ENCODE measurements around the gene PRF1.

GRCh38 chr10:70599791-70600190 is 2.8 kb downstream of the PRF1 start:
- no peak for TF ChIP-seq CREB1 (CRISPR knock-in tag; IDR thresholded peaks at IDR 0.05; ENCODE audit: low read depth)
- TF ChIP-seq, protein P1, sequence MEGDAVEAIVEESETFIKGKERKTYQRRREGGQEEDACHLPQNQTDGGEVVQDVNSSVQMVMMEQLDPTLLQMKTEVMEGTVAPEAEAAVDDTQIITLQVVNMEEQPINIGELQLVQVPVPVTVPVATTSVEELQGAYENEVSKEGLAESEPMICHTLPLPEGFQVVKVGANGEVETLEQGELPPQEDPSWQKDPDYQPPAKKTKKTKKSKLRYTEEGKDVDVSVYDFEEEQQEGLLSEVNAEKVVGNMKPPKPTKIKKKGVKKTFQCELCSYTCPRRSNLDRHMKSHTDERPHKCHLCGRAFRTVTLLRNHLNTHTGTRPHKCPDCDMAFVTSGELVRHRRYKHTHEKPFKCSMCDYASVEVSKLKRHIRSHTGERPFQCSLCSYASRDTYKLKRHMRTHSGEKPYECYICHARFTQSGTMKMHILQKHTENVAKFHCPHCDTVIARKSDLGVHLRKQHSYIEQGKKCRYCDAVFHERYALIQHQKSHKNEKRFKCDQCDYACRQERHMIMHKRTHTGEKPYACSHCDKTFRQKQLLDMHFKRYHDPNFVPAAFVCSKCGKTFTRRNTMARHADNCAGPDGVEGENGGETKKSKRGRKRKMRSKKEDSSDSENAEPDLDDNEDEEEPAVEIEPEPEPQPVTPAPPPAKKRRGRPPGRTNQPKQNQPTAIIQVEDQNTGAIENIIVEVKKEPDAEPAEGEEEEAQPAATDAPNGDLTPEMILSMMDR (conservative IDR thresholded peaks at IDR 0.05; ENCODE audit: low read depth in 2 of 2): no peak
- TF ChIP-seq STAT1 (IDR thresholded peaks at IDR 0.05; ENCODE audit: unreplicated experiment): no peak
- no peak for TF ChIP-seq EZH2phosphoT487 (IDR thresholded peaks at IDR 0.05; ENCODE audit: unreplicated experiment)
- no peak for TF ChIP-seq ZNF462 (CRISPR knock-in tag; IDR thresholded peaks at IDR 0.05)
